Lung (tissue), 12 donors: ENCODE data around the gene ZNF620. TPM values are rescaled to one million over a fixed set of nuclear protein-coding genes. Genes with fewer than 3 reads are reported as not detected.

Experiments
- ATAC-seq: fragments of 200-7000 bp; cut with Tn5 transposase; one replicate; pipeline ENCODE4 v1.9.1; 2020; ENCODE audit warnings: moderate number of reproducible peaks; ENCODE audit not compliant: insufficient read depth, low FRiP score
- DNase-seq, 3 donors: peaks; one replicate each; pipeline ENCODE4 v3.0.0-alpha.2; 2013 to 2017
- H3K27ac ChIP-seq, 2 donors: one replicate each; pipeline ENCODE4 v1.5.1; 2013; ENCODE audit warnings: mild to moderate bottlenecking in 2 of 2, moderate library complexity in 2 of 2, control low read depth in 1 of 2, inconsistent platforms in 1 of 2, low read depth in 1 of 2, low read length in 1 of 2
- H3K27me3 ChIP-seq, 3 donors: one replicate each; pipeline ENCODE4 v1.5.1; 2013; ENCODE audit warnings: low read length in 2 of 3; ENCODE audit not compliant: control insufficient read depth in 3 of 3, insufficient read depth in 3 of 3
- H3K36me3 ChIP-seq, 4 donors: one replicate each; pipeline ENCODE4 v1.5.1; 2013; ENCODE audit warnings: low read length in 4 of 4, mild to moderate bottlenecking in 1 of 4, moderate library complexity in 1 of 4; ENCODE audit not compliant: control insufficient read depth in 4 of 4, insufficient read depth in 4 of 4
- H3K4me1 ChIP-seq, 5 donors: one replicate each; pipeline ENCODE4 v1.5.1; 2013; ENCODE audit warnings: low read length in 5 of 5, mild to moderate bottlenecking in 2 of 5, moderate library complexity in 1 of 5; ENCODE audit not compliant: control insufficient read depth in 5 of 5, insufficient read depth in 5 of 5
- H3K4me3 ChIP-seq: one replicate; pipeline ENCODE4 v1.5.1; 2013; ENCODE audit warnings: mild to moderate bottlenecking, control low read depth, moderate library complexity
- H3K9ac ChIP-seq, 2 donors: one replicate each; pipeline ENCODE4 v1.5.1; 2013; ENCODE audit warnings: low read length in 2 of 2, control low read depth in 1 of 2; ENCODE audit not compliant: insufficient read depth in 1 of 2
- H3K9me3 ChIP-seq, 4 donors: one replicate each; pipeline ENCODE4 v1.5.1; 2013; ENCODE audit warnings: low read length in 3 of 4, mild to moderate bottlenecking in 1 of 4, moderate library complexity in 1 of 4; ENCODE audit not compliant: control insufficient read depth in 4 of 4, insufficient read depth in 3 of 4
- CTCF ChIP-seq: IDR thresholded peaks from 2 replicates; pipeline ENCODE4 v1.5.1; 2012; ENCODE audit warnings: mild to moderate bottlenecking; ENCODE audit errors: control extremely low read depth, extremely low read depth
- WGBS, 2 donors: extraction: QIAGEN DNeasy Blood & Tissue Kit; methylation state at CpG; one replicate each; pipeline ENCODE4 v1.1.7; 2013; 5-methylcytosine and 5-hydroxymethylcytosine counted together
- polyA plus RNA-seq, 2 donors: library from polyadenylated mRNA; stranded (reverse); fragments of 200-250 nt; gene quantifications; one replicate each; pipeline ENCODE4 v1.2.1, GENCODE V29; 2013
- total RNA-seq, 2 donors: library from RNA; depleted of rRNA in 1 of 2; stranded (reverse); fragments of >200 nt in 1 of 2; gene quantifications; one replicate each; pipeline ENCODE4 v1.2.1, GENCODE V29; 2014 to 2021
- donor health status: control.
- donor health status: control.
- donor health status: Bipolar disorder and iron deficiency.
- donor health status: healthy.
- donor health status: DM: yes; HTN: yes; CAD: no.

The ZNF620 gene
- total and polyA plus RNA-seq, 4 donors: 2.0 to 10.7 (median 4.5) TPM

DNA sequence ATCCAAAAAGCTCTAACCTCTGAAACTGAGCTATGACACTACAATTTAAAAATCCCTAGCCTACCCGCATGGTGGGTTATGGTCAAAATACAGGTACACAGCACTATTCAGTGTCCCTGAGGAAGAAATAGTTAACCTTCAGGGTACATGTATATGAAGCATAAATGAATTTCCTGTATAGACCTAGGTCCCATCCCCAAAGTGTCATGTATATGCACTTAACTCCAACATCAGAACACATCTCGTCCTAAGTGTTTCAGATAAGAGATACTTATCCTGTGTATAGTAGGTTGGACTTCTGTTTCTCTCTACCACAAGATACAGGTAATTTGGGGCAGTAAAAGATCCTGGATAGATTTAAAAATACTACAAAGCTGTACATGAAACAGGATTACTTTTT lies 42.3 kb upstream of the ZNF620 start:
- H3K36me3 ChIP-seq: peaks cover 15 to 38% (median 26%) of the 10 kb centered on the region in 4 donors
- TF ChIP-seq CTCF: no peak
- 93% methylated on average over 2 of the region's 2 CpGs for WGBS, 2 donors

DNA sequence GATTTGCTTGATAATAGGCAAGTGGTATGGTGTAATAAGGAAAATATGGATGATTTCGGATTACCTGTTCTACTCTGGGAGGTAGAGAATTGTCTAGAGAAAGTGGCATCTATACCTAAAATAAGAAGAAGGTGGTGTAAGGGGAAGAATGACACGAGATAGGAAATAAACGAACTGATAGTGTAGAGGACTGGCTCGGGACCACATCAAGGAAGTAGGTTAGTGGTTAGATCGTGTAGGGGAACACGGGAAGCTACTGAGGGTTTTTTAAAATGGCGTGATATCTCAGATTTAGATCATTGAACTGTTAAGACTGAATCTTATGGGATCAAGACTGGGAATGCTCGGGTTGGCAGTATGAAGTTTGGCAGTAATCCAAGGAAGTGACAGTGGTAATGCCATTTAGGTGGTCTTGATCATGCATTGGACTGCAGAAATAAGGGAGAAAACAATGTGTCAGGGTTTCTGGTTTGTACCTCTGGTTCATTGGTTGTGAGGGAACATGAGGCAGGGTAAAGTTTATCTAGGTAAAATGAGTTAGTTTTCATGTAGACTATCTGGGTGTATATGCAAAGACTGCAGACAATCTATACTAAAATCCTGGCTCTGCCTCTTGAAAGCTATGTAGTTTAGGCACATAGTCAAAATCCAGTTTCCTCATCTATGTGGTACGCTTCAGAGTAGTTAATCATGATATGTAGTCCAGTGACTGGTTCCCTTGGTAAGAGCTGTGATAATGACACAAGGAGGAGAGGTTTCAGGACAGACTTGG lies 41.3 kb upstream of the ZNF620 start:
- Histone ChIP-seq H3K9ac (no peak overlapping the region), H3K36me3 (peaks cover 9 to 29% (median 21%) of the 10 kb centered on the region in 4 donors), H3K9me3 (no peaks in the 10 kb centered on the region), H3K27ac (no peak overlapping the region), H3K4me3 (no peak overlapping the region), H3K4me1 (peaks cover 0 to 2% (median 0%) of the 10 kb centered on the region in 5 donors), H3K27me3 (no peaks in the 10 kb centered on the region)
- no peak for DNase-seq
- WGBS, 2 donors: 37 to 63% methylated on average over 9 of the region's 9 CpGs
- TF ChIP-seq CTCF: no peak
- ATAC-seq: no peak

More for the DNA sequence above, 42.3 kb upstream of the ZNF620 start:
- peaks cover under 1 to 5% (median 5%) of the 10 kb centered on the region in 5 donors for H3K4me1 ChIP-seq
- no peaks in the 10 kb centered on the region for H3K9me3 ChIP-seq
- no peak for DNase-seq
- no peaks in the 10 kb centered on the region for H3K27me3 ChIP-seq
- ATAC-seq: no peak
- no peak overlapping the region for H3K27ac ChIP-seq
- no peak overlapping the region for H3K4me3 ChIP-seq
- no peak overlapping the region for H3K9ac ChIP-seq

DNA sequence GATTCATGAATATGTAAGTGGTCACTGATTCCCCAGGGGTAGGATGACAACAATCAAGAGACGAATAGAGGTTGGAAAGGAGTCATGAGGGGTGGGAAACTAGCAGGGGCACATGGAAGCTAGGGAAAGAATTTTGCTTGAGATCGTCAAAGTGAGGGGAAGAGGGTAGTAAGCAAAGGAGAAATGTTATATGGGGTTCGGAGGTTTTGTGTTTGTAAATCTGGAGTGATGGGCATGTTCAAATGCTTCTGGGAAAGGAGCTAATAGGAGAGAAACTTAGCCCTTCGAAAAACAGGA lies 40.8 kb upstream of the ZNF620 start:
- no peaks in the 10 kb centered on the region for H3K27me3 ChIP-seq
- no peaks in the 10 kb centered on the region for H3K9me3 ChIP-seq
- ATAC-seq: no peak
- no peak for TF ChIP-seq CTCF
- no peak overlapping the region for H3K4me3 ChIP-seq
- no peak for DNase-seq
- WGBS, 2 donors: 87 to 90% methylated on average over 4 of the region's 4 CpGs
- no peak overlapping the region for H3K27ac ChIP-seq
- peaks cover 0 to 2% (median 0%) of the 10 kb centered on the region in 5 donors for H3K4me1 ChIP-seq
- no peak overlapping the region for H3K9ac ChIP-seq
- peaks cover 9 to 26% (median 21%) of the 10 kb centered on the region in 4 donors for H3K36me3 ChIP-seq

DNA sequence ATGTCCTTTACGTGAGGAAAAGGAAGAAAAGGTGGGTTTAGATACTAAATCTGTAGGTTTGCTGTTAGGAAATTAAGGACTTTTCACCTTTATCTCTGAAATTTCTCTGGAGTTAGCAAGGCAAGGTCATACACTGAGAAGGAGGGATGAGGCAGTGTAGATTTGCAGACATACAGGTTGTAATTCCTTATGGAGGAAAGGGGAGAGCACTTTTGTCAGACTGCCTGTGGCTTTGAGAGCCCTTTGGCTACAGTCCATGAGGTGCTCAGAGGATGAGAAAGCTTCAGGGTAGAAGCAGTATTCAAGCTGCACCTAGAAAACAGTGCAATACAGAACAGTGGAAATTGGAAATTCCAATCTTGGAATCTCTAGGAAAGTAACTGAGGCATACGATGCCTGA lies 40.4 kb upstream of the ZNF620 start:
- Histone ChIP-seq H3K36me3 (peaks cover 9 to 22% (median 18%) of the 10 kb centered on the region in 4 donors), H3K9ac (no peak overlapping the region), H3K9me3 (no peaks in the 10 kb centered on the region), H3K27me3 (no peaks in the 10 kb centered on the region), H3K4me3 (no peak overlapping the region), H3K27ac (no peak overlapping the region), H3K4me1 (peaks cover 0 to 2% (median 0%) of the 10 kb centered on the region in 5 donors)
- ATAC-seq (no peak), DNase-seq (no peak)
- no peak for TF ChIP-seq CTCF
- 90% methylated on average over 2 of the region's 2 CpGs for WGBS, 2 donors
